Activated CD8-positive, alpha-beta memory T cell treated with anti-CD3 and anti-CD28 coated beads, Interleukin-2, amount 50 U/mL, for 1 hour (primary cell): ENCODE data around the gene URB1.
"Not testable (repeated sequence)": the region's sequence is repeated elsewhere in the genome, so short reads cannot be mapped to it uniquely, and the experiment has no call there.

Experiments used
- DNase-seq: peaks from one replicate; pipeline ENCODE4 v3.0.0-alpha.2; 2020; ENCODE audit errors: extremely low read depth

URB1 gene, protein sequence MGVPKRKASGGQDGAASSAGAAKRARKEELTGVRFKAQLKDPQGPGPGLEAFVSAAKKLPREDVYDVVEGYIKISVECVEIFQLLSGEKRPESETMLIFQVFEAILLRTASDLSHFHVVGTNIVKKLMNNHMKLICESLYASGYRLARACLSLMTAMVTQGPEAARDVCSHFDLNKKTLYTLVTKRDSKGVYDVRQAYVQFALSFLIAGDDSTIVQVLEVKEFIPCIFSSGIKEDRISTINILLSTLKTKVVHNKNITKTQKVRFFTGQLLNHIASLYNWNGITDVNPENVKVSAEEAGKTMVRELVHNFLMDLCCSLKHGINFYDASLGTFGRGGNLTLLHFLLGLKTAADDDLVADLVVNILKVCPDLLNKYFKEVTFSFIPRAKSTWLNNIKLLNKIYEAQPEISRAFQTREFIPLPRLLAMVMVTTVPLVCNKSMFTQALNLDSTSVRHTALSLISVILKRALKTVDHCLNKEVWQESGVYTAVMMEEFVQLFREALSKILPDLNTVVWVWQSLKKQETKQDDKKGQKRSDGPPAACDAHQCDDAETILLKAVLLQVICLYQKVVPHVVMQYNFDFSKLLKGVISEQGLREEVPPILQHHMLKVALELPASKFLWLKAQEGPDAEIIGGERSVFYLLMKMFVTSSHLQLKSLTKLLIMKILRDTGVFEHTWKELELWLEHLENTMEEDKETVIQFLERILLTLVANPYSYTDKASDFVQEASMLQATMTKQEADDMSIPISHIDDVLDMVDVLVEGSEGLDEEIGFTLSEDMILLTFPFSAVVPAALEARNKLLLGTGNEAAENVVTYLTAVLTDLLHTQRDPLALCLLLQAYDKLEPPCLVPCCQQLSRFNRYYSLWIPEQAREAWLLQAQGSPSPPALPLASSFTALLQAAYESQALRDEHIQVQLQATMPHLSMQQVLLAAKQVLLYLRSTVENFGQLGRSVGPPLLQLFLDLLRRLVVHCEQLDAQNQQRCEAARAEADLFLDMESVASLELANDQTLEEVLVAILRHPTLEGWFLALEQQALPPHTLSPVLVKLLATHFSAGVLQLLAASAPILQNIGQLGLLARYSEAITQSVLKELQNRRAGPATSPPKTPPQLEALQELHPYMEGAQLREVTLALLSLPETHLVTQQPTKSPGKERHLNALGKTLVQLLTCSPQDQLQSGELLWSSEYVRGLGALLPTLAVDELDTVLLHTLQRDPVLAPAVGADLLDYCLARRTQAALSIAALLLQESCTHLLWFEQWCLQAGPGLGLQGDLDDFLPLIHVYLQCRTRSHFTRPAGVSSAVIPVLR (N-terminal part only)

GRCh38 chr21:32392880-32393676, at the start of gene URB1:
Gene URB1, minus strand, starts transcription at chr21:32393012. Its CDS starts 102 bp downstream, at chr21:32392910.
- DNase-seq: peak; percentile 74

DNA sequence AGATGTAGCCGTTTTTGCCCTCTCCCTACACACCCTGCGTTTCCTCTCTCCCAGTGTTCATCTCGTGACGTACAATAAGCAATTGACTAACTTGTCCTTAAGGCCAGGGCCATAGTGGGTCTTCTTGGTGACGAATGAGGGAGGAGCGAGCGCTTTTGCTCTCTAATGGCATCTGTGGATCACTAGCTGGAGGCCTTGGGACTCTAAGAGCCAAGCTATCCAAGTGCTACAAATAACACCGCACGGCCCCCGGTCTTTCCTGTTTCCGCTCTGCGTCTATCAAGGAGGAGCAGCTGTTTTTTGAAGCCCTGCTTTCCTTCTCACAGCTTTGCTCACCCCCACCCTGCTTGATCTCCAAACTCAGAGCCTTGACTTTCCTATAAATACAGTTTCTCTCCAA, 44.9 kb upstream of the URB1 start:
- DNase-seq: no peak

DNA sequence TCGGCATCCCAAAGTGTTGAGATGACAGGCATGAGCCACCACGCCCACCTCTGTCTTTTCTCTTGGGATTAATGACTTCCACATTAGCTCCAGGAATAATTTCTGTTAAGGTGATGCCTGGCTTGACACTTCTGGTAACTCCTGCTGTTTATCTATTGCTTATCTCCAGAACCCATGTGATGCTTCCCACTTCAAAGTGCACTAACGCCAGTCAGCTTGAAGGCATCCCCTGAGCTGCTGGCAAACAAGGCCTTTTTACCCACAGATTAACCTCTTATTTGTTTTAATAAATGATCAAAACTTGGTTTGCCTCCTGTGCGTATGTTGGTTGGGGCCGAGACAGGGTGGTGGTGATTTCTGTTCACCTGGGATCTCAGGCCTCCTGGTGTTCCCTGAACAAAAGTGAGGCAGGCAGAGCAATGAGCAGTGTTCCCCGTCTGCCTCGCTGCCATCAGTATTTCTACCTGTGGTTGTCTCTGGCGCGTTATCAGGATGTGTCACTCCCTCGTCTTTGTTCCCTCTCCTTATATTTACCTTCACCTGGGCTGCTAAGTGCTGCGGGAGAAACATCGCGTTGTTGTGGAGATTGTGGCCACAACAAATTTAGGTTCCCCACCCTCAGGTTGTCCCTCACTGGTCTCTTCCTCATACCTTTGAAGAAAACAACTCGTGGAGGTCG, 40.3 kb upstream of the URB1 start:
- not testable (repeated sequence) for DNase-seq

DNA sequence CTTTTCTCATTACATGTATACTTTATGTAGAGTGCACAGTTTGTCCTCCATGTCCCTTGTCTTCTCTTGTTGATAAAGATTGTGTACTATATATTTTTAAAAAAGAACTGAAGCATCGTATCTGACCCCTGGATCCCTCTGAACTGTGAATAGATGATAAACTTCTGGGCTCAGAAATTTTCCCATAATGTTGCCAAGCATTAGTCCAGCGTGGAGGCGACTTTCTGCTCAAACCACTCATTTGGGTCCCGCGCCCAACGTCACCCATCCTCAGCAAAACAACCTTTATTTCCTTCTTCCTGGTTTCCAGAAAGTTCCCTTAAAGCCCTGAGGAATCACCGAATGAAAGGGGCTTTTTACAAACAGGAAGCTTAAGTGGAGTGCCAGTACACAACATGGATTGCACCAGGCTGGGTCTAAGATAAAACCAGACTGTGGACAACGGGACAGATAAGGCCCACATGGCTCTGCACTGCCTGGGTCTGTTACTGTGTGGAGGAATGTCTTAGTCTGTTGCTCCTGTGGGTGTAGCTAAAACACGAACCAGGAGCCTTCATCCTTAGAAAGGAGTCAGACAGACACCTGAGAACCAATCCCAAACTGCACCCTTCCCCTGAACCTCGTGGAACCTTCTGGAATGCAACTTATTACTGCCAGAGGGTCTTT, 35.3 kb upstream of the URB1 start:
- no peak for DNase-seq

DNA sequence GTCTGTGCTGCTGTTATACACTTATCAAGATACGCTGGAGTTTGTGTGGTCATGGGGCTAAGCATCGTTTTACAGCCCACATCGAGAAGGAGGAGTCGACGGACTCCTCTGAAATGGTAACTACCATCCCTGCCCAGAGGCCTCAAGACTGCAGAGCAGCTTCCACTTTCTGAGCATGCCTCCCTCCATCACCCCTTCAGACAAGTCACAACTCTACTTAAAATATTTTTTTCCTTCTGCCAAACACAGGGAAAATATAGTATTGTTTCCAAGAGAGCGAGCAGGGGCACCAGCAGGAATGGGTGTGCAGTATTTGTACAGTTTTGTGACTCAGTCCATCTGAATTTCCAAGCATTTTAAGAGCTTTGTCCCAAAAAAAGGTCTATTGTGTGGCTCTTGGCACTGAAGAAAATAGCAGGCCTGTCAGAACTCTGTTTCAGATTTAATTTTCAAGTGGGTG, 33.8 kb upstream of the URB1 start:
- DNase-seq: no peak

- no peak for DNase-seq
Observed at GRCh38 chr21:32426066-32426465, 33.3 kb upstream of the URB1 start.

- DNase-seq: no peak
Observed at GRCh38 chr21:32425628-32426027, 32.8 kb upstream of the URB1 start.

DNA sequence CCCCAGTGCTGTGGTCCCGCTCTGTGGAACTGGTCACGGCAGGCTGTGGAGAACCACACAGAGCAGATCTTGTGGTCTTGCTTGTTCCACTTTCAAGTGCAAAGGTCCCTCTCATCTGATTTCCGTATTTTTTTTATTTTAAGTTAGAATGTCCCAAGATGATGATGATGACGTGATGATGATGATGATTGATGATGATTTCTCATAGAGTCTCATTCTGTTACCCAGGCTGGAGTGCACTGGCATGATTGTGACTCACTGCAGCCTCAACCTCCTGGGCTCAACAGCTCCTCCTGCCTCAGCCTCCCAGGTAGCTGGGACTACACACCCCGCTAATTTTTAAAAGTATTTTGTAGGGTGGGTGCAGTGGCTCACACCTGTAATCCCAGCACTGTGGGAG, 31.9 kb upstream of the URB1 start:
- no peak for DNase-seq

DNA sequence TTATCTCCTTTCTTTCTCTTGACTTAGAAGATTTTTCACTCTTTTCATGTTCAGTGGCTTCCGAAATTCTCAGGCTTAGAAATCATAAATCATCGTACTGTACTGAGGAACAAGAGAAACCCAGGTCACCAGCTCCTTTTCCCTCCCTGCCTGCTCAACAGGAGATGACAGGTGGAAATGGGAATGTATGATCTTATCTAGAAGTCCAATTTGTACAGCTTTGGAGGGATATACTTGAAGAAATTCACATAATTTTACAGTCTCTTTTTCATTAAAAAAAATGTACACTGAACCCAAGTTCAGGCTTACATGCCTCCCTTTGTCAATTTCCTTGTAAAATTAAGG, 31.4 kb upstream of the URB1 start:
- DNase-seq: no peak

GRCh38 chr21:32423320-32424190, 30.7 kb upstream of the URB1 start:
- no peak for DNase-seq

- DNase-seq: no peak
Observed at GRCh38 chr21:32422064-32422463, 29.3 kb upstream of the URB1 start.

DNA sequence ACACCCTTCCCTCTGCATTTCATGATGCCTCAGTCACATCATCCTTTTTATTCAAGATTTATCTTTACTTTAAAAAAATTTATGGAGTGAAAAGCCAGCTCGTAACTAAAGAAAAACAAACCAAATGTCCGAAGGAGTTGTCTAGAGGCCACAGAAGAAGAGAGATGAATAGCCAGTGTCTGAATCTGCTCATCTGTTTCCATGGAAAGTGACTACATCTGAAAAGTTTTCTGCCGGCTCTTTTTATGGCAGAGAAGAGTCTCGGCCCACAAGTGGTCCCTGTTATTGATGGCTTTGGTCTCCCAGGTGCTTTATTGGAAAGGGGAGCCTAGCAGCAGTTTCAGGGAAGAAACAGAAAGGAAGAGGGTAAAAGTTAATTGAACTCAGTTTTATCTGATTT, 25.3 kb upstream of the URB1 start:
- DNase-seq: no peak

DNA sequence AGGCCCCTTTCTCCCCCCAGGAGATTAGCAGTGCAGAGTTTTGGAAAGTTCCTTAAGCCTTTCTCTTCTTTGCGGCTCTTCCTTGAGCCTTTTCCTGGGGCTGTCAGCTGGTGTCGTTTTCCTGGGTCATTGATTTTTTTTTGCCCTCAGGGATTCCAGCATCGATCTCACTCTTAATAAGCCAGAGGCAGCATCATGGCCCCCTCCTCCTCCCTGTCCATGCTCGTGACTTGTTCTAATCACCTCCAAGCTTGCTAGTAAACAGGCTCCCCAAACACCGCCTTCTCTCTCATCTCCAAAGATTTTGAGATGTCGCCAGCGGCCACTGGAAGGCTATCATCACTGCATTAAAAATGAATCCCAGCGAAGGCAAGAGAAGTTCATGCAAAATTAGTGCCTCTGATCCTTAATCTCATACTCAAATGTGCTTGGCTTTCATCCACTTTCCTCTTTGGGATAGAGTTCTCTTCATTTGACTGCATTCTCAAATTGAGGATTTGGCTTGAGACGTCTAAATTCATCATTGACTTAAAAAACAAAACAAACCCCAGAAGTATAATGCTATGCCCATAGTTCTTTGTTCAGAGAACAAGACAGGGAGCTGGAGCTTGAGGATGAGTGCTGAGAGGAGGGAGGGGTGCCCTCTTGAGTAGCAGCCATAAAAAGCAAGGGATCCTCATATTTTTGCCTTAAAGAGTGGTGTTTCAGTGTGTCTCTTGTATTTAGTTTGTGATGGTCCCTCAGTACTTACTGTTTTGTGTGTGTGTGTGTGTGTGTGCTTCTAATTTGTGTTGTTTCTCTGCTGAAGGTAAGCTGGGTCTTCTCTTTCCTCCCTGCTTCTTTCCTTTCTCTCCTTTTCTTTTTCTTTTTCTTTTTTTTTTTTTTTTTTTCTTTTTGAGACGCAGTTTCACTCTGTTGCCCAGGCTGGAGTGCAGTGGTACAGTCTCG, 22.9 kb upstream of the URB1 start:
- no peak for DNase-seq

DNA sequence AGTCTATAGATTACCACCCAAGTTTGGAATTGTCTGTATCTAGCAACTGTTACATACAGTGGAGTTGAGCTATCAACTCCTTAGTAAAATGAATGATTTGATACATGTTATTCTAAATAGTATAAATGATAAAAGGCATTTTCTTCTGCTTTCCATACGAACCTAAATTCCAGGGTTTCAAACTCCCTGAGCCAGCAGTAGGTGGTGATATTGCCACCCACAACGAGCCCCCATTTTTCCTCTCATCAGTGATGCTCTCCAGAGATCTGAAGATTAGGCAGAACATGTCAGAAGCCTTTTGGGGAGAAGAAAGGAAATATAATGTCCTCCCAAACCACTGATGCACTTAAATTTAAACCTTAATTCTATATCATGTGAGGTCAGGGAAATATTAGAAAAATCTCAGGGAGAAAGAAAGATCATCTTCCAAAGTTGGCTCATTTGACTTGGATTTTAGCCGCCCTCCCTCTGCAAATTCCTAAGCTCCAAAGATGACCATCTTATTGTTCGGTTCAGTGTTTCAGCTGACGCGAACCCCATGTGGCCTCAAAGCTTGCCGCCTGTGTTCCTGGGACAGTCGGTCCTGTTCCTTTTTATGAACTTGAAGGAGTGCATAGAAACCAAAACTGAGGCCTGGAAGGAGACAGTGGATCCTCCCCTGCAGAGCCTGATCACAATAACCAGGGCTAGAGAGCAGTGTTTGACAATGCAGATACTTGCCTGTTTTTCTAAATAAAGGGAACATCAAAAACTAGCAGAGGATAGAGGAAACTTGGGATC, 22.0 kb upstream of the URB1 start:
- DNase-seq: no peak

DNA sequence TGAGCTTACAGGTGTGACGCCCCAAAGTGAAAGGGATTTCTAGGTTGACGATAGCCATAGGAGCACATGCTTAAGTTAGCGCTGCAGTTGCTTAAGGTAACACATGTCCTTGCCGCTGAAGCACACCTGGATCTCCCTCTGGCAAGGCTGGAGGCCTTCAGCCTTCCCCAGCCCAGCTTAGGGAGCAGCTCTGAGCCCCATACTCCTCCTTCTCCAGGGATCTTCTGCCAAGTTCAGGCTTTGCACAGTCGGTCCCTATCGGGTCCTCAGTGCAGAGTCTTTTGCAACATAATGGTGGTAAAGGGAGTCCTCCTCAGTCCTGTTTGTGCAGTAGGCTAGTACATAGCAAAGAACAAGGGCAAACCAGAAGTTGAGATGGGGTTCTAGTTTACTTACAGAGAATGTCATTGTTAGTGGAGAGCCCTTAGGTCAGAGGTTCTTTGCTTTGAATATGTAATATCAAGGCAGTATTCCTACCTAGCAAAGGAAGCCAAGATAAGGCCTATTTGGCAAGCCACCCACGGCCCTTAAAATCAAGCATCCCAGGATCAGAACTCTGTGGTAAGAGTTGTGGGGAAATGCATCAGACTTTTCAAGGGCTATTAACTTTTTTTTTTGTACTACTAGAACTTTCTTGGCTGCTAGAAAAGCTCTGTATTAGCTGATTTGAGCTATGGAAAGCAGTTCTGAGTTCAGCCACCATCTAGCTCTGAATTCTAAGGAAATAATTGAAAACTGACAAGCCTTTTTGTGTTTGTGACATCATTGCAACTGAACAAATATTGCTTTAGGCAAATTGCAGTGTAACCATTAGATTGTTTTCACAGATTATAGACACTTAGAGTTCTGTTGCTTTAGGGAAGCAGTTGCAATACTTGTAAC, 21.1 kb upstream of the URB1 start:
- DNase-seq: no peak

GRCh38 chr21:32413015-32413504, 20.2 kb upstream of the URB1 start:
- no peak for DNase-seq
